HepG2 (cell line): ENCODE data around the gene PPP1R3C. TPM values are rescaled to one million over a fixed set of nuclear protein-coding genes. Genes with fewer than 3 reads are reported as not detected.

Experiments used
- HDAC2 ChIP-seq: sonication (generic); formaldehyde crosslinking; IDR thresholded peaks from 2 replicates; pipeline ENCODE4 v1.4.0; 2020; ENCODE audit warnings: missing genetic modification reagents
- HIVEP1 ChIP-seq: sonication (generic); formaldehyde crosslinking; IDR thresholded peaks from 2 replicates; pipeline ENCODE4 v1.4.0; 2020; ENCODE audit warnings: mild to moderate bottlenecking, missing genetic modification reagents
- KDM4B ChIP-seq: sonication (generic); formaldehyde crosslinking; IDR thresholded peaks from 2 replicates; pipeline ENCODE4 v1.4.0; 2020; ENCODE audit warnings: missing genetic modification reagents
- LCORL ChIP-seq, 2 experiments: fragments of 450-650 bp in 1 of 2; sonication (generic) in 1 of 2; formaldehyde crosslinking in 1 of 2; IDR thresholded peaks; 2 replicates each; pipeline versions ENCODE4 v1.5.0 to v1.6.1; 2017 to 2020; ENCODE audit warnings: antibody characterized with exemption in 1 of 2, missing genetic modification reagents in 1 of 2
- MAFF ChIP-seq: IDR thresholded peaks from 2 replicates; pipeline ENCODE4 v1.6.1; 2011; ENCODE audit warnings: low read depth, low read length, improper control_type of control experiment
- RARG ChIP-seq: sonication (generic); formaldehyde crosslinking; IDR thresholded peaks from 2 replicates; pipeline ENCODE4 v1.4.0; 2020; ENCODE audit warnings: low read depth, mild to moderate bottlenecking, missing genetic modification reagents
- RELA ChIP-seq: sonication (generic); formaldehyde crosslinking; IDR thresholded peaks from 2 replicates; pipeline ENCODE4 v1.4.0; 2020; ENCODE audit warnings: missing genetic modification reagents
- TP53 ChIP-seq: sonication (generic); formaldehyde crosslinking; conservative IDR thresholded peaks from 2 replicates; pipeline ENCODE4 v1.4.0; 2020; ENCODE audit warnings: missing genetic modification reagents
- ZNF143 ChIP-seq: sonication (generic); formaldehyde crosslinking; IDR thresholded peaks from 2 replicates; pipeline ENCODE4 v1.4.0; 2020; ENCODE audit warnings: missing genetic modification reagents
- ZNF367 ChIP-seq: sonication (generic); formaldehyde crosslinking; IDR thresholded peaks from 2 replicates; pipeline ENCODE4 v1.4.0; 2020; ENCODE audit warnings: missing genetic modification reagents, borderline replicate concordance
- ZNF883 ChIP-seq: sonication (generic); formaldehyde crosslinking; IDR thresholded peaks from 2 replicates; pipeline ENCODE4 v1.5.1; 2020; ENCODE audit warnings: mild to moderate bottlenecking, missing genetic modification reagents; ENCODE audit errors: not compliant biosample characterization
- ZSCAN20 ChIP-seq: sonication (generic); formaldehyde crosslinking; IDR thresholded peaks from 2 replicates; pipeline ENCODE4 v1.4.0; 2020; ENCODE audit warnings: missing genetic modification reagents, mild to moderate bottlenecking, borderline replicate concordance
- polyA plus RNA-seq, 8 experiments: library from polyadenylated mRNA; depleted of rRNA in 3 of 8; stranded (reverse) in 7 of 8; unstranded in 1 of 8; fragments of >200 nt; fragmentation: Illumina TruSeq in 4 of 8; extraction: Trizol in 4 of 8; gene quantifications; 2 replicates each; pipeline versions ENCODE4 v1.2.1 to v1.2.3, GENCODE V29; 2011 to 2016; ENCODE audit warnings: low read depth in 4 of 8, missing spikeins in 1 of 8, mixed read lengths in 1 of 8; ENCODE audit not compliant: insufficient read depth in 1 of 8
- total RNA-seq, 5 experiments: library from RNA; depleted of rRNA; stranded (reverse); fragments of >200 nt; fragmentation: Illumina TruSeq; extraction: Trizol; gene quantifications; 2 replicates each; pipeline ENCODE4 v1.2.3, GENCODE V29; 2016; ENCODE audit warnings: low read depth in 1 of 5
- TF ChIP-seq, protein P1 (sequence below): sonication (generic); formaldehyde crosslinking; IDR thresholded peaks from 2 replicates; pipeline ENCODE4 v1.4.0; 2020; ENCODE audit warnings: missing genetic modification reagents, borderline replicate concordance
- TF ChIP-seq, protein P2 (sequence below): sonication (generic); formaldehyde crosslinking; IDR thresholded peaks from 2 replicates; pipeline ENCODE4 v1.5.0; 2020; ENCODE audit warnings: mild to moderate bottlenecking, missing genetic modification reagents
- TF ChIP-seq, protein P3 (sequence below): sonication (generic); formaldehyde crosslinking; IDR thresholded peaks from 2 replicates; pipeline ENCODE4 v1.4.0; 2020; ENCODE audit warnings: mild to moderate bottlenecking, missing genetic modification reagents
- TF ChIP-seq, protein P4 (sequence below): sonication (generic); formaldehyde crosslinking; IDR thresholded peaks from 2 replicates; pipeline ENCODE4 v1.4.0; 2020; ENCODE audit warnings: mild to moderate bottlenecking, missing genetic modification reagents, borderline replicate concordance
- TF ChIP-seq, protein P5 (sequence below): sonication (generic); formaldehyde crosslinking; IDR thresholded peaks from 2 replicates; pipeline ENCODE4 v1.4.0; 2020; ENCODE audit warnings: low read depth, mild to moderate bottlenecking, missing genetic modification reagents

The PPP1R3C gene
- total and polyA plus RNA-seq, 2 of the 13 experiments (the other 11 are each of a cell fraction or from before 2014, with no cell fraction given), result 13.3 to 14.8 TPM

DNA sequence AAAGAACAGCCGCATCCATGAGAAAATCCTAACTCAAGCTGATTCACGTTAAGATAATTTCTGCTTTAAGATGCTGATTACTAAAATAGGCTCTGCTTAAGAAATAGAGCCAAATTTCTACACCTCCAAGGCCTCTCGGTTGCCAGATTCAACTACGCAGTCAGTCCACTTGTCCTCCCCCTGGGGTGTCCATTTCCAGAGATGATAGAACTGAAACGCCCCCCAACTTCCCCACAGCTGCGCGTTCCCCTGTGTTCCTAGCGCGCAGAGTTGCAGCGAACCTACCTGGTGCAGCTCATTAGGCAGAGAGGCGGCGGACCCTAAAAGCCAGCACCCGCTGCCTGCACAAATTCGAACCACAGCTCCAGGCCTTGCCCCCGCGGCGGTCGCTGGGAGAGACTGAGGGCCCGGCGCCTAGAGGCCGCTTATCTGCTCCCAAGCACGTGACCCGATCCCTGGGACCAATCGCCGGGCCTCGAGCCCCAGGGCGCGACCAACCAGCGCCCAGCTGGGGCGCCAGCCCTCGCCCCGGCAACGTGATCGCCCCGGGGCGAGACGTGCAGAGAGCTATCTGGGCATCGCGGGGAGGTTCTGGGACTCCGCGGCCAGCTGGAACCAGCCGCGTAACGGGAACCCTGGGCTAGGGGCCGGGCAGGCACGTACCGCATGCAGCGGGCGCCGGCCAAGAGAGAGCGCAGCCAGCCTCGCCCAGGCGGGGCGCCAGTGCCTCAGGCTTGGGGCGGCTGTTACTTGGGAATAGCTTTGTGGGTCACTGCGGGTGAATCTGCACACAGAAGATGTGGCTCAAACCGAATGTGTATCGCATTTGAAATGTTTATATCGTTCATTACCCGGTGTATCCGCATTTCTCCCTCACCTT lies at the start of gene PPP1R3C (continued):
- peak; percentile 92 for TF ChIP-seq HDAC2 (CRISPR knock-in tag)
- TF ChIP-seq, protein P1, sequence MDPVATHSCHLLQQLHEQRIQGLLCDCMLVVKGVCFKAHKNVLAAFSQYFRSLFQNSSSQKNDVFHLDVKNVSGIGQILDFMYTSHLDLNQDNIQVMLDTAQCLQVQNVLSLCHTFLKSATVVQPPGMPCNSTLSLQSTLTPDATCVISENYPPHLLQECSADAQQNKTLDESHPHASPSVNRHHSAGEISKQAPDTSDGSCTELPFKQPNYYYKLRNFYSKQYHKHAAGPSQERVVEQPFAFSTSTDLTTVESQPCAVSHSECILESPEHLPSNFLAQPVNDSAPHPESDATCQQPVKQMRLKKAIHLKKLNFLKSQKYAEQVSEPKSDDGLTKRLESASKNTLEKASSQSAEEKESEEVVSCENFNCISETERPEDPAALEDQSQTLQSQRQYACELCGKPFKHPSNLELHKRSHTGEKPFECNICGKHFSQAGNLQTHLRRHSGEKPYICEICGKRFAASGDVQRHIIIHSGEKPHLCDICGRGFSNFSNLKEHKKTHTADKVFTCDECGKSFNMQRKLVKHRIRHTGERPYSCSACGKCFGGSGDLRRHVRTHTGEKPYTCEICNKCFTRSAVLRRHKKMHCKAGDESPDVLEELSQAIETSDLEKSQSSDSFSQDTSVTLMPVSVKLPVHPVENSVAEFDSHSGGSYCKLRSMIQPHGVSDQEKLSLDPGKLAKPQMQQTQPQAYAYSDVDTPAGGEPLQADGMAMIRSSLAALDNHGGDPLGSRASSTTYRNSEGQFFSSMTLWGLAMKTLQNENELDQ (CRISPR knock-in tag), result no peak; the same call in 1 of the 2 replicates
- TF ChIP-seq HIVEP1, result peak; percentile 98
- peak; percentile 74 for TF ChIP-seq ZNF143
- TF ChIP-seq RARG (CRISPR knock-in tag), result no peak
- TF ChIP-seq, protein P2, sequence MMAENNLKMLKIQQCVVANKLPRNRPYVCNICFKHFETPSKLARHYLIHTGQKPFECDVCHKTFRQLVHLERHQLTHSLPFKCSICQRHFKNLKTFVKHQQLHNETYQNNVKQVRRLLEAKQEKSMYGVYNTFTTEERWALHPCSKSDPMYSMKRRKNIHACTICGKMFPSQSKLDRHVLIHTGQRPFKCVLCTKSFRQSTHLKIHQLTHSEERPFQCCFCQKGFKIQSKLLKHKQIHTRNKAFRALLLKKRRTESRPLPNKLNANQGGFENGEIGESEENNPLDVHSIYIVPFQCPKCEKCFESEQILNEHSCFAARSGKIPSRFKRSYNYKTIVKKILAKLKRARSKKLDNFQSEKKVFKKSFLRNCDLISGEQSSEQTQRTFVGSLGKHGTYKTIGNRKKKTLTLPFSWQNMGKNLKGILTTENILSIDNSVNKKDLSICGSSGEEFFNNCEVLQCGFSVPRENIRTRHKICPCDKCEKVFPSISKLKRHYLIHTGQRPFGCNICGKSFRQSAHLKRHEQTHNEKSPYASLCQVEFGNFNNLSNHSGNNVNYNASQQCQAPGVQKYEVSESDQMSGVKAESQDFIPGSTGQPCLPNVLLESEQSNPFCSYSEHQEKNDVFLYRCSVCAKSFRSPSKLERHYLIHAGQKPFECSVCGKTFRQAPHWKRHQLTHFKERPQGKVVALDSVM (CRISPR knock-in tag), result peak; percentile 87
- TF ChIP-seq, protein P3, sequence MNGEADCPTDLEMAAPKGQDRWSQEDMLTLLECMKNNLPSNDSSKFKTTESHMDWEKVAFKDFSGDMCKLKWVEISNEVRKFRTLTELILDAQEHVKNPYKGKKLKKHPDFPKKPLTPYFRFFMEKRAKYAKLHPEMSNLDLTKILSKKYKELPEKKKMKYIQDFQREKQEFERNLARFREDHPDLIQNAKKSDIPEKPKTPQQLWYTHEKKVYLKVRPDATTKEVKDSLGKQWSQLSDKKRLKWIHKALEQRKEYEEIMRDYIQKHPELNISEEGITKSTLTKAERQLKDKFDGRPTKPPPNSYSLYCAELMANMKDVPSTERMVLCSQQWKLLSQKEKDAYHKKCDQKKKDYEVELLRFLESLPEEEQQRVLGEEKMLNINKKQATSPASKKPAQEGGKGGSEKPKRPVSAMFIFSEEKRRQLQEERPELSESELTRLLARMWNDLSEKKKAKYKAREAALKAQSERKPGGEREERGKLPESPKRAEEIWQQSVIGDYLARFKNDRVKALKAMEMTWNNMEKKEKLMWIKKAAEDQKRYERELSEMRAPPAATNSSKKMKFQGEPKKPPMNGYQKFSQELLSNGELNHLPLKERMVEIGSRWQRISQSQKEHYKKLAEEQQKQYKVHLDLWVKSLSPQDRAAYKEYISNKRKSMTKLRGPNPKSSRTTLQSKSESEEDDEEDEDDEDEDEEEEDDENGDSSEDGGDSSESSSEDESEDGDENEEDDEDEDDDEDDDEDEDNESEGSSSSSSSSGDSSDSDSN (CRISPR knock-in tag), result peak; percentile 100
- TF ChIP-seq, protein P4, sequence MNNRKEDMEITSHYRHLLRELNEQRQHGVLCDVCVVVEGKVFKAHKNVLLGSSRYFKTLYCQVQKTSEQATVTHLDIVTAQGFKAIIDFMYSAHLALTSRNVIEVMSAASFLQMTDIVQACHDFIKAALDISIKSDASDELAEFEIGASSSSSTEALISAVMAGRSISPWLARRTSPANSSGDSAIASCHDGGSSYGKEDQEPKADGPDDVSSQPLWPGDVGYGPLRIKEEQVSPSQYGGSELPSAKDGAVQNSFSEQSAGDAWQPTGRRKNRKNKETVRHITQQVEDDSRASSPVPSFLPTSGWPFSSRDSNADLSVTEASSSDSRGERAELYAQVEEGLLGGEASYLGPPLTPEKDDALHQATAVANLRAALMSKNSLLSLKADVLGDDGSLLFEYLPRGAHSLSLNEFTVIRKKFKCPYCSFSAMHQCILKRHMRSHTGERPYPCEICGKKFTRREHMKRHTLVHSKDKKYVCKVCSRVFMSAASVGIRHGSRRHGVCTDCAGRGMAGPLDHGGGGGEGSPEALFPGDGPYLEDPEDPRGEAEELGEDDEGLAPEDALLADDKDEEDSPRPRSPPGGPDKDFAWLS, result 0 out of 2 replicates have a peak, but pooled peaks have one; percentile 30
- TF ChIP-seq, protein P5, sequence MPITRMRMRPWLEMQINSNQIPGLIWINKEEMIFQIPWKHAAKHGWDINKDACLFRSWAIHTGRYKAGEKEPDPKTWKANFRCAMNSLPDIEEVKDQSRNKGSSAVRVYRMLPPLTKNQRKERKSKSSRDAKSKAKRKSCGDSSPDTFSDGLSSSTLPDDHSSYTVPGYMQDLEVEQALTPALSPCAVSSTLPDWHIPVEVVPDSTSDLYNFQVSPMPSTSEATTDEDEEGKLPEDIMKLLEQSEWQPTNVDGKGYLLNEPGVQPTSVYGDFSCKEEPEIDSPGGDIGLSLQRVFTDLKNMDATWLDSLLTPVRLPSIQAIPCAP (CRISPR knock-in tag), result 0 out of 2 replicates have a peak, but pooled peaks have one; percentile 32
- 0 out of 2 replicates have a peak, but pooled peaks have one; percentile 44 for TF ChIP-seq RELA
- peak; percentile 60; the same call in 1 of the 2 replicates for TF ChIP-seq ZNF367
- TF ChIP-seq KDM4B (CRISPR knock-in tag), result peak; percentile 78; the same call in 1 of the 2 replicates
- TF ChIP-seq MAFF, result no peak
- peak; percentile 93; the same call in 1 of the 2 replicates for TF ChIP-seq ZSCAN20 (CRISPR knock-in tag)
- TF ChIP-seq TP53 (CRISPR knock-in tag), result peak; percentile 59; the same call in 1 of the 2 replicates
- no peak for TF ChIP-seq LCORL (IDR thresholded peaks at IDR 0.05)
- peak; percentile 96 for TF ChIP-seq LCORL (CRISPR knock-in tag; IDR thresholded peaks at IDR 0.05)
- TF ChIP-seq ZNF883 (CRISPR knock-in tag), result peak; percentile 91
